ENCODE data around the gene ACOT4. TPM values are rescaled to one million over a fixed set of nuclear protein-coding genes. Genes with fewer than 3 reads are reported as not detected.

ACOT4 gene
- total RNA-seq, 3 donors from 2014 or later: 1.6 to 4.6 (median 3.1) TPM

DNA sequence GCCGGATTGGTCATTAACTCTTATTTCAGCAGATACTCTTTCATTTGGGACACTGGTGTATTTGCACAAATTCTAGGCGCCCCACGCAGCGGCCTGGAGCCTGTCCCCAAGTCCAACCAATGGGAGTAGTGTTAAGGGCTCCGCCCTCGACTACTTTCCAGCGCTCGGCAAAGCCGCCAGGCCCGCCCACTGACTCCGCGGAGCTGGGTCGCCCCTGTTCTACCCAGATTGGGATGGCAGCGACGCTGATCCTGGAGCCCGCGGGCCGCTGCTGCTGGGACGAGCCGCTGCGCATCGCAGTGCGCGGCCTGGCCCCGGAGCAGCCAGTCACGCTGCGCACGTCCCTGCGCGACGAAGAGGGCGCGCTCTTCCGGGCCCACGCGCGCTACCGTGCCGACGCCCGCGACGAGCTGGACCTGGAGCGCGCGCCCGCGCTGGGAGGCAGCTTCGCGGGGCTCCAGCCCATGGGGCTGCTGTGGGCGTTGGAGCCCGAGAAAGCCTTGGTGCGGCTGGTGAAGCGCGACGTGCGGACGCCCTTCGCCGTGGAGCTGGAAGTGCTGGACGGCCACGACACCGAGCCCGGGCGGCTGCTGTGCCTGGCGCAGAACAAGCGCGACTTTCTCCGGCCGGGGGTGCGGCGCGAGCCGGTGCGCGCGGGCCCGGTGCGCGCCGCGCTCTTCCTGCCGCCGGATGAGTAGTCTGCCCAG, 20.8 kb downstream of the ACOT4 start, which contains the start of gene ACOT6:
Gene ACOT6, plus strand, starts transcription at position 179 of the 707 bp plus-strand sequence. Its CDS starts 55 bp downstream, at position 234.
- TF ChIP-seq, protein P1, sequence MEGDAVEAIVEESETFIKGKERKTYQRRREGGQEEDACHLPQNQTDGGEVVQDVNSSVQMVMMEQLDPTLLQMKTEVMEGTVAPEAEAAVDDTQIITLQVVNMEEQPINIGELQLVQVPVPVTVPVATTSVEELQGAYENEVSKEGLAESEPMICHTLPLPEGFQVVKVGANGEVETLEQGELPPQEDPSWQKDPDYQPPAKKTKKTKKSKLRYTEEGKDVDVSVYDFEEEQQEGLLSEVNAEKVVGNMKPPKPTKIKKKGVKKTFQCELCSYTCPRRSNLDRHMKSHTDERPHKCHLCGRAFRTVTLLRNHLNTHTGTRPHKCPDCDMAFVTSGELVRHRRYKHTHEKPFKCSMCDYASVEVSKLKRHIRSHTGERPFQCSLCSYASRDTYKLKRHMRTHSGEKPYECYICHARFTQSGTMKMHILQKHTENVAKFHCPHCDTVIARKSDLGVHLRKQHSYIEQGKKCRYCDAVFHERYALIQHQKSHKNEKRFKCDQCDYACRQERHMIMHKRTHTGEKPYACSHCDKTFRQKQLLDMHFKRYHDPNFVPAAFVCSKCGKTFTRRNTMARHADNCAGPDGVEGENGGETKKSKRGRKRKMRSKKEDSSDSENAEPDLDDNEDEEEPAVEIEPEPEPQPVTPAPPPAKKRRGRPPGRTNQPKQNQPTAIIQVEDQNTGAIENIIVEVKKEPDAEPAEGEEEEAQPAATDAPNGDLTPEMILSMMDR (IDR thresholded peaks at IDR 0.05): no peak
- DNase-seq (peak; percentile 72 to 80 (median 77)), ATAC-seq (peak; percentile 94)
- intact Hi-C loops (cut with DNase I, micrococcal nuclease): no loop called here
- peaks cover 4% of the 10 kb centered on the region for H3K4me1 ChIP-seq (ENCODE audit: low read depth)
- no peaks in the 10 kb centered on the region for H3K36me3 ChIP-seq (ENCODE audit: low read depth)
- H3K4me3 ChIP-seq: peak within 1 kb of the TSS; percentile 42
- no peaks in the 10 kb centered on the region for H3K9me3 ChIP-seq

DNA sequence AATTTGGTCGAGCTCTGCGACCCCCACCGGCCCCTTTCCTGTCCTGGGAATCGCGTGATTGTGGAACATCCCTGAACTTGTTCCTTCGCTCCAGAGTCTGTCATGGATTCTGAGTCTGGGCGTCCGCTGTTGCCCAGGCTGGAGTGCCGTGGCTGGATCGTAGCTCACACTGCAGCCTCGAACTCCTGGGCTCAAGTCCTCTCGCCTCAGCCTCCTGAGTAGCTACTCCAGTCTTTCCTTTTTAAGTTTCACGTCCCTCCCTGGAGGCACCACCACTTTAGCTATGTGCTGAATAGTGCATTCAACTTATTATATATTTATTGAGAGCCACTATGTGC, 21.3 kb downstream of the ACOT4 start:
- H3K4me1 ChIP-seq (ENCODE audit: low read depth): peaks cover 4% of the 10 kb centered on the region
- intact Hi-C loops (cut with DNase I, micrococcal nuclease): no loop called here
- ATAC-seq (peak; percentile 39), DNase-seq (no peak)
- TF ChIP-seq, protein P1 (IDR thresholded peaks at IDR 0.05): no peak
- H3K9me3 ChIP-seq: no peaks in the 10 kb centered on the region
- no peaks in the 10 kb centered on the region for H3K36me3 ChIP-seq (ENCODE audit: low read depth)
- peak overlapping the region; percentile 42 for H3K4me3 ChIP-seq

DNA sequence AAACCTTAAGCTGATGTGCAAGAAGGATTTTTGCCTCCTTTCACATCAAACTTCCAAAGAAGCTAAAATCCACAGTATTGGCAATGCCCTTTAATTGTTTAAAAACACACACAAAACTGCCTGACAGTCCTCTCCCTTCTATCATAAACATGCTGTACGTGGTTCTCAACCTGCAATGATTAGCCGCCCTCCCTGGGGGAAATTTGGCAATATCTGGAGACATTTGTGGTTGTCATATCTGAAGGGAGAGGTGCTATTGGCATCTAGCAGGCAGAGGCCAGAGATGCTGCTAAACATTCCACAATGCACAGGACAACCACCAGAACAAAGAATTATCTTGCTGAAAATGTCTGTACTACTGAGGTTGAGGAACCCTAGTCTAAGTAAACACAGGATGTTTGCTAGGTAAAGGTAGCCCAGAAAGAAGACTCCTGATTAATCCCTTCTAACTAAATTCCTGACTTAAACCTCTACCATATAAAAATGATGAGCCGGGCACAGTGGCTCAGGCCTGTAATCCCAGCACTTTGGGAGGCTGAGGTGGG, 21.8 kb downstream of the ACOT4 start:
- TF ChIP-seq, protein P1 (IDR thresholded peaks at IDR 0.05): no peak
- intact Hi-C loops (cut with DNase I, micrococcal nuclease): no loop called here
- ATAC-seq: no peak
- Histone ChIP-seq H3K4me3 (no peak overlapping the region), H3K4me1 (ENCODE audit: low read depth) (peaks cover 4% of the 10 kb centered on the region), H3K36me3 (ENCODE audit: low read depth) (no peaks in the 10 kb centered on the region), H3K9me3 (no peaks in the 10 kb centered on the region)
- no peak for DNase-seq

DNA sequence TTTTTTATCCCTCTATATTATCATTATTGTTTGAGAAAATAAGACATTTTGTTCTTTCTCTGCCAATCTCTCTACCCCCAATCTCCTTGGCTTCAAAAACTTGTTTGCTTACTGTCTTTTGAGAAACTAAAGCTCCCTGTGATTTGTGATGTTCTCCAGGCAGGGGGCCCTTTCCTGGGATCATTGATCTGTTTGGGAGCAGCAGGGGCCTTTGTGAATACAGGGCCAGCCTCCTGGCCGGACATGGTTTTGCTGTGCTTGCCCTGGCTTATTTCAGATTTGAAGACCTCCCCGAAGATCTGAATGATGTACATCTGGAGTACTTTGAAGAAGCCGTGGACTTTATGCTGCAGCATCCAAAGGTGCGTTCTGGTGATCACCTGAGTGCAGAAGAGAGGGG, 25.2 kb downstream of the ACOT4 start:
- Histone ChIP-seq H3K4me3 (no peak overlapping the region), H3K9me3 (no peaks in the 10 kb centered on the region), H3K4me1 (ENCODE audit: low read depth) (peaks cover 4% of the 10 kb centered on the region), H3K36me3 (ENCODE audit: low read depth) (no peaks in the 10 kb centered on the region)
- no peak for DNase-seq
- ATAC-seq: no peak
- TF ChIP-seq, protein P1 (IDR thresholded peaks at IDR 0.05): no peak
- intact Hi-C loops (cut with DNase I, micrococcal nuclease): no loop called here

DNA sequence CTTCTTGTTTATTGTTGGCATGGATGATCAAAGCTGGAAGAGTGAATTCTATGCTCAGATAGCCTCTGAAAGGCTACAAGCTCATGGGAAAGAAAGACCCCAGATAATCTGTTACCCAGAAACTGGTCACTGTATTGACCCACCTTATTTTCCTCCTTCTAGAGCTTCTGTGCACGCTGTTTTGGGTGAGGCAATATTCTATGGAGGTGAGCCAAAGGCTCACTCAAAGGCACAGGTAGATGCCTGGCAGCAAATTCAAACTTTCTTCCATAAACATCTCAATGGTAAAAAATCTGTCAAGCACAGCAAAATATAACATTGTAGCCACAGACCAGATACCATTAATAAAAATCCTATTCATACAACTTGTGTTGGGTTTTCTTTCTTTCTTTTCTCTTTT, 27.9 kb downstream of the ACOT4 start:
- H3K4me3 ChIP-seq: no peak overlapping the region
- intact Hi-C loops (cut with DNase I, micrococcal nuclease): no loop called here
- H3K9me3 ChIP-seq: no peaks in the 10 kb centered on the region
- DNase-seq (no peak), ATAC-seq (no peak)
- no peaks in the 10 kb centered on the region for H3K4me1 ChIP-seq (ENCODE audit: low read depth)
- TF ChIP-seq, protein P1 (IDR thresholded peaks at IDR 0.05): no peak
- H3K36me3 ChIP-seq (ENCODE audit: low read depth): no peaks in the 10 kb centered on the region
